ENCODE results near the gene ADD2. TPM values are rescaled to one million over a fixed set of nuclear protein-coding genes. Genes with fewer than 3 reads are reported as not detected.

Gene ADD2
- total RNA-seq, 1 experiment from 2014 or later: 124 TPM

DNA sequence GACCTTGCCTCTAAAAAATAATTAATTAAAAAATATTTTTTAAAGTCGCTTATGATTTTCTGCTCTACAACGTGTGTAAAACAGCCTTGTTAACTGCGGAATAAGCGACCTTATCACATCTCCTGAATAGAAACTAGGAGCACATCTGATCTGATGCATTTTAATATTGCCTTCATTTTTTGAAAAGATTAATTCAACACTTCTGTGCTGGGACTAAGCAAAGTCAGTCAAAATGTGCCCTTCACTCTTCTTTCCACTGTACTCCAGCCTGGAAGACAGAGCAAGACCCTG, 39.8 kb upstream of the ADD2 start:
- H3K27ac Mint-ChIP-seq: no peak overlapping the region
- H2AFZ ChIP-seq (ENCODE audit: low read length): no peak overlapping the region
- no peak overlapping the region for H2BK15ac ChIP-seq (ENCODE audit: low read depth, low read length)
- no peak overlapping the region for H3K14ac ChIP-seq (ENCODE audit: insufficient read depth, low read length)
- peaks cover 42% of the 10 kb centered on the region for H3K27me3 Mint-ChIP-seq (ENCODE audit: low read depth)
- H4K91ac ChIP-seq (ENCODE audit: insufficient read length, low read depth, low read length): no peak overlapping the region
- H2BK12ac ChIP-seq (ENCODE audit: insufficient read length, low read depth, low read length): no peak overlapping the region
- H3K9ac ChIP-seq (ENCODE audit: extremely low read depth, insufficient read length, low read length): no peak overlapping the region
- peaks cover 0 to 3% of the 10 kb centered on the region in 2 experiments; a peak in 3 of 5 replicates for H3K9me3 Mint-ChIP-seq
- H3K23ac ChIP-seq (ENCODE audit: insufficient read length, low read depth, low read length): no peak overlapping the region
- WGBS (ENCODE audit: extremely low coverage, insufficient read length, low lambda C conversion rate): no CpG with 5 or more reads among the region's 4 CpGs
- no peak overlapping the region for H3K4me3 Mint-ChIP-seq
- no peak overlapping the region for H2AK5ac ChIP-seq (ENCODE audit: insufficient read length, low read length)
- H3T11ph ChIP-seq (ENCODE audit: low read length): no peak overlapping the region
- TF ChIP-seq, protein P1, sequence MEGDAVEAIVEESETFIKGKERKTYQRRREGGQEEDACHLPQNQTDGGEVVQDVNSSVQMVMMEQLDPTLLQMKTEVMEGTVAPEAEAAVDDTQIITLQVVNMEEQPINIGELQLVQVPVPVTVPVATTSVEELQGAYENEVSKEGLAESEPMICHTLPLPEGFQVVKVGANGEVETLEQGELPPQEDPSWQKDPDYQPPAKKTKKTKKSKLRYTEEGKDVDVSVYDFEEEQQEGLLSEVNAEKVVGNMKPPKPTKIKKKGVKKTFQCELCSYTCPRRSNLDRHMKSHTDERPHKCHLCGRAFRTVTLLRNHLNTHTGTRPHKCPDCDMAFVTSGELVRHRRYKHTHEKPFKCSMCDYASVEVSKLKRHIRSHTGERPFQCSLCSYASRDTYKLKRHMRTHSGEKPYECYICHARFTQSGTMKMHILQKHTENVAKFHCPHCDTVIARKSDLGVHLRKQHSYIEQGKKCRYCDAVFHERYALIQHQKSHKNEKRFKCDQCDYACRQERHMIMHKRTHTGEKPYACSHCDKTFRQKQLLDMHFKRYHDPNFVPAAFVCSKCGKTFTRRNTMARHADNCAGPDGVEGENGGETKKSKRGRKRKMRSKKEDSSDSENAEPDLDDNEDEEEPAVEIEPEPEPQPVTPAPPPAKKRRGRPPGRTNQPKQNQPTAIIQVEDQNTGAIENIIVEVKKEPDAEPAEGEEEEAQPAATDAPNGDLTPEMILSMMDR (conservative IDR thresholded peaks at IDR 0.05): no peak
- no peak overlapping the region for H2BK120ac ChIP-seq (ENCODE audit: low read depth, low read length, poor library complexity, severe bottlenecking)
- DNase-seq: no peak
- no peaks in the 10 kb centered on the region for H3K79me2 ChIP-seq (ENCODE audit: insufficient read depth, low read length)
- no peak overlapping the region for H3K27ac ChIP-seq (ENCODE audit: insufficient read length, low read depth, low read length)
- H3K4me1 Mint-ChIP-seq: no peaks in the 10 kb centered on the region
- no peak overlapping the region for H3K18ac ChIP-seq (ENCODE audit: insufficient read length, low read depth, low read length)
- H4K20me1 ChIP-seq (ENCODE audit: control insufficient read depth, insufficient read depth, insufficient read length): no peaks in the 10 kb centered on the region
- no peak overlapping the region for H2BK5ac ChIP-seq (ENCODE audit: insufficient read length, low read length)
- no peaks in the 10 kb centered on the region for H3K23me2 ChIP-seq (ENCODE audit: insufficient read length, low read depth, low read length, poor library complexity, severe bottlenecking)
- H3K79me1 ChIP-seq (ENCODE audit: insufficient read depth, low read depth, low read length, poor library complexity, severe bottlenecking): no peaks in the 10 kb centered on the region
- H3K4me1 ChIP-seq (ENCODE audit: insufficient read depth, low read length): no peaks in the 10 kb centered on the region
- no peak overlapping the region for H3K4ac ChIP-seq (ENCODE audit: low read depth, low read length)
- no peak overlapping the region for H3K4me2 ChIP-seq (ENCODE audit: insufficient read depth, insufficient read length, low read length)
- H2BK20ac ChIP-seq (ENCODE audit: low read depth, low read length, poor library complexity, severe bottlenecking): no peak overlapping the region
- no peaks in the 10 kb centered on the region for H3K9me3 ChIP-seq (ENCODE audit: control insufficient read depth, low read depth, low read length)
- no peaks in the 10 kb centered on the region for H3K27me3 ChIP-seq (ENCODE audit: insufficient read depth, low read length)
- H3K36me3 Mint-ChIP-seq (ENCODE audit: insufficient read depth in 1 of 3, low read depth in 3 of 3): no peaks in the 10 kb centered on the region
- H4K5ac ChIP-seq (ENCODE audit: insufficient read length, low read depth, low read length): no peak overlapping the region
- no peak overlapping the region for H3K56ac ChIP-seq (ENCODE audit: insufficient read length, low read depth, low read length)
- H4K8ac ChIP-seq (replicated peaks; ENCODE audit: insufficient read length, low read depth, low read length): no peak overlapping the region

Data from H9 (cell line).